A549 (cell line): ENCODE data around the gene FOLR1.

Source experiments
- EP300 ChIP-seq, 2 experiments: fragments of >200 bp; sonication (Bioruptor Twin); formaldehyde crosslinking; IDR thresholded peaks; 2 replicates in 1 of 2; 3 replicates in 1 of 2; pipeline ENCODE4 v1.6.1; 2016 to 2017
- MAZ ChIP-seq: fragments of 150-350 bp; IDR thresholded peaks from 2 replicates; pipeline ENCODE4 v1.6.1; 2014; ENCODE audit warnings: antibody characterized with exemption, low read depth, low read length, borderline replicate concordance
- POLR2A ChIP-seq: IDR thresholded peaks from 2 replicates; pipeline ENCODE4 v1.6.1; 2012; ENCODE audit warnings: mild to moderate bottlenecking, low read length
- POLR2AphosphoS2 ChIP-seq: conservative IDR thresholded peaks from 2 replicates; pipeline ENCODE4 v1.6.1; 2012; ENCODE audit warnings: low read length, improper control_type of control experiment, inconsistent platforms
- RAD21 ChIP-seq, 2 experiments: fragments of >200 bp in 1 of 2; sonication (Bioruptor Twin) in 1 of 2; formaldehyde crosslinking in 1 of 2; IDR thresholded peaks in 1 of 2; conservative IDR thresholded peaks in 1 of 2; 2 replicates in 1 of 2; 3 replicates in 1 of 2; pipeline ENCODE4 v1.6.1; 2012 to 2018; ENCODE audit warnings: inconsistent platforms in 1 of 2
- RCOR1 ChIP-seq: fragments of 150-350 bp; IDR thresholded peaks from 2 replicates; pipeline ENCODE4 v1.6.1; 2014; ENCODE audit warnings: antibody characterized with exemption, low read length, low read depth
- ZFP36 ChIP-seq: fragments of 450-650 bp; IDR thresholded peaks from 2 replicates; pipeline ENCODE4 v1.6.1; 2014; ENCODE audit warnings: borderline replicate concordance; ENCODE audit not compliant: partially characterized antibody
- TF ChIP-seq, protein P1 (sequence below): fragments of >200 bp; sonication (Bioruptor Twin); formaldehyde crosslinking; IDR thresholded peaks from 3 replicates; pipeline ENCODE4 v1.5.1; 2016
- TF ChIP-seq, protein P2 (sequence below): fragments of 450-650 bp; IDR thresholded peaks from 2 replicates; pipeline ENCODE4 v1.6.1; 2014; ENCODE audit warnings: antibody characterized with exemption
- TF ChIP-seq, protein P3 (sequence below): IDR thresholded peaks from 2 replicates; pipeline ENCODE4 v1.6.1; 2012

DNA sequence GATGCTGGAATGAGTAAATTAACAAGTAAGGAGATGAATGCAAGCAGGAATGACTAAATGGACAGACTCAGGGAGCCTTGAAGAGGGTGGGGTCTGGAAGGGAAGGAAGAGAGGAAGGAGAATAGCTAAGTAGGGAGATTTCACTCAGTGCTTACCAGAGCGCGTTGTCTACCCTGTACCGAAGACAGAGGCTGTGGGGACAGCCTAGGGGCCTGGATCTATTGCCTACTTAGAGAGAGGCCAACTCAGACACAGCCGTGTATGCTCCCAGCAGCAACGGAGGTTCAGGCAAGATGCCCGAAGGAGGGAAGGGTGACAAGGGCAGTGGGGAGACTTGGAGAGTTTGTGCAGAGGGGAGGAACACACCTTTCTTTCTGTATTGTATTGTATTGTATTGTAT is 24.7 kb downstream of the FOLR1 start, which contains the start of gene FOLR2:
- TF ChIP-seq RCOR1 (no peak), POLR2AphosphoS2 (no peak), RAD21 (conservative IDR thresholded peaks at IDR 0.05 in 1 of 2, IDR thresholded peaks at IDR 0.05 in 1 of 2) (no peak), EP300 (IDR thresholded peaks at IDR 0.05) (no peak), MAZ (no peak), POLR2A (no peak), ZFP36 (no peak)
- TF ChIP-seq, protein P1, sequence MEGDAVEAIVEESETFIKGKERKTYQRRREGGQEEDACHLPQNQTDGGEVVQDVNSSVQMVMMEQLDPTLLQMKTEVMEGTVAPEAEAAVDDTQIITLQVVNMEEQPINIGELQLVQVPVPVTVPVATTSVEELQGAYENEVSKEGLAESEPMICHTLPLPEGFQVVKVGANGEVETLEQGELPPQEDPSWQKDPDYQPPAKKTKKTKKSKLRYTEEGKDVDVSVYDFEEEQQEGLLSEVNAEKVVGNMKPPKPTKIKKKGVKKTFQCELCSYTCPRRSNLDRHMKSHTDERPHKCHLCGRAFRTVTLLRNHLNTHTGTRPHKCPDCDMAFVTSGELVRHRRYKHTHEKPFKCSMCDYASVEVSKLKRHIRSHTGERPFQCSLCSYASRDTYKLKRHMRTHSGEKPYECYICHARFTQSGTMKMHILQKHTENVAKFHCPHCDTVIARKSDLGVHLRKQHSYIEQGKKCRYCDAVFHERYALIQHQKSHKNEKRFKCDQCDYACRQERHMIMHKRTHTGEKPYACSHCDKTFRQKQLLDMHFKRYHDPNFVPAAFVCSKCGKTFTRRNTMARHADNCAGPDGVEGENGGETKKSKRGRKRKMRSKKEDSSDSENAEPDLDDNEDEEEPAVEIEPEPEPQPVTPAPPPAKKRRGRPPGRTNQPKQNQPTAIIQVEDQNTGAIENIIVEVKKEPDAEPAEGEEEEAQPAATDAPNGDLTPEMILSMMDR = no peak
- TF ChIP-seq, protein P2, sequence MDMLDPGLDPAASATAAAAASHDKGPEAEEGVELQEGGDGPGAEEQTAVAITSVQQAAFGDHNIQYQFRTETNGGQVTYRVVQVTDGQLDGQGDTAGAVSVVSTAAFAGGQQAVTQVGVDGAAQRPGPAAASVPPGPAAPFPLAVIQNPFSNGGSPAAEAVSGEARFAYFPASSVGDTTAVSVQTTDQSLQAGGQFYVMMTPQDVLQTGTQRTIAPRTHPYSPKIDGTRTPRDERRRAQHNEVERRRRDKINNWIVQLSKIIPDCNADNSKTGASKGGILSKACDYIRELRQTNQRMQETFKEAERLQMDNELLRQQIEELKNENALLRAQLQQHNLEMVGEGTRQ = no peak
- TF ChIP-seq, protein P3, sequence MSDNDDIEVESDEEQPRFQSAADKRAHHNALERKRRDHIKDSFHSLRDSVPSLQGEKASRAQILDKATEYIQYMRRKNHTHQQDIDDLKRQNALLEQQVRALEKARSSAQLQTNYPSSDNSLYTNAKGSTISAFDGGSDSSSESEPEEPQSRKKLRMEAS = no peak
